Measurements from ENCODE around the gene UPK1B.

Gene UPK1B

DNA sequence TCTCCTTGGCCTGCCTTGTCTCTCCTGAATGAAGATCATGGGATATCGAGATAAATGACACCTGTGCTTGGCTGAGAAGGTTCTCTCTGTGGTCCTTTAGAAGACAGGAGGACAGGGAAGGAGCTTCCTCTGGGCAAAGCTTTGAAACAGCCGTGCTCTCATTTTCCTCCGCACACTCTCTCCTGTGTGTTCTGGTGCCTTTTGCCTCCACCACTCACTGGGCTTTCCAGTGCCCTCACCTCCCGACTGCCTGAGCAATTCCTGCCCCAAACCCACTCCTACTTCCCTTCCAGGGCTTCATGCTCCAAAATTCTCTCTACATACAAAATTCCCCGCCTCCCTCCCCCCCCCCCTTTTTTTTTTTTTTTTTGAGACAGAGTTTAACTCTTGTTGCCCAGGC is 32.3 kb downstream of the UPK1B start:
- peaks cover 3% of the 10 kb centered on the region for H3K4me1 ChIP-seq (ENCODE audit: control insufficient read depth, insufficient read depth, low read length)
- no peaks in the 10 kb centered on the region for H3K9me3 ChIP-seq (ENCODE audit: control insufficient read depth in 2 of 2, low read length in 2 of 2)
- H3K27ac ChIP-seq (ENCODE audit: low read length): no peak overlapping the region
- H3K4me3 ChIP-seq (ENCODE audit: low read length in 2 of 2): no peak overlapping the region
- peaks cover 0 to 3% of the 10 kb centered on the region in 2 donors for H3K36me3 ChIP-seq (ENCODE audit: control insufficient read depth in 2 of 2, insufficient read depth in 2 of 2, low read length in 2 of 2)
- no peaks in the 10 kb centered on the region for H3K27me3 ChIP-seq (ENCODE audit: control insufficient read depth in 1 of 2, insufficient read depth in 2 of 2, low read length in 2 of 2)
- no peak overlapping the region for H3K9ac ChIP-seq (ENCODE audit: low read length in 2 of 2)

- Histone ChIP-seq H3K4me1 (ENCODE audit: control insufficient read depth, insufficient read depth, low read length) (peaks cover 3% of the 10 kb centered on the region), H3K27me3 (ENCODE audit: control insufficient read depth in 1 of 2, insufficient read depth in 2 of 2, low read length in 2 of 2) (no peaks in the 10 kb centered on the region), H3K9me3 (ENCODE audit: control insufficient read depth in 2 of 2, low read length in 2 of 2) (no peaks in the 10 kb centered on the region), H3K27ac (ENCODE audit: low read length) (no peak overlapping the region), H3K4me3 (ENCODE audit: low read length in 2 of 2) (no peak overlapping the region), H3K36me3 (ENCODE audit: control insufficient read depth in 2 of 2, insufficient read depth in 2 of 2, low read length in 2 of 2) (peaks cover 1 to 8% of the 10 kb centered on the region in 2 donors), H3K9ac (ENCODE audit: low read length in 2 of 2) (no peak overlapping the region)
These were observed 33.5 kb downstream of the UPK1B start for GRCh38 chr3:119206611-119207511.

GRCh38 chr3:119207512-119207875 is 34.1 kb downstream of the UPK1B start:
- Histone ChIP-seq H3K27ac (ENCODE audit: low read length) (no peak overlapping the region), H3K4me3 (ENCODE audit: low read length in 2 of 2) (no peak overlapping the region), H3K27me3 (ENCODE audit: control insufficient read depth in 1 of 2, insufficient read depth in 2 of 2, low read length in 2 of 2) (no peaks in the 10 kb centered on the region), H3K9me3 (ENCODE audit: control insufficient read depth in 2 of 2, low read length in 2 of 2) (no peaks in the 10 kb centered on the region), H3K4me1 (ENCODE audit: control insufficient read depth, insufficient read depth, low read length) (peaks cover 3% of the 10 kb centered on the region), H3K9ac (ENCODE audit: low read length in 2 of 2) (no peak overlapping the region), H3K36me3 (ENCODE audit: control insufficient read depth in 2 of 2, insufficient read depth in 2 of 2, low read length in 2 of 2) (peaks cover 6 to 9% of the 10 kb centered on the region in 2 donors)

DNA sequence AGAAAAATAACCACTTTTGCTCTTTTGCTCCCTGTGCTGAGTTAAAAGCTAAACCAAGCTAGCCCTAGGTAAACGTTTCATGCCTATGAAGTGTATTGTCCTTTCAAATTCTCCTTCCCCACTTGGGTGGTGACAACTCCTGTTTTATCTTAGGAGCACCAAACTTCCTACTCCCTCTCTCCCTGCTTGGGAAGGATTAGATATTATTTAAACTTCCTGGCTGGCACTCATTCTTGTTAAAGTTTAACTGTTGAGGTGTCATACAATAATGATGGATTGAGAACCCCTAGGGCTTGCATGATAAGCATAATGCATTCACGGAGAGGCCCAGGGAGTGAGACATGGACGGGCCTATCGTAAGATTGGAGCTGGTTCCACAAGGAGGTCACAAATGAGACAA is 37.8 kb downstream of the UPK1B start:
- no peaks in the 10 kb centered on the region for H3K9me3 ChIP-seq (ENCODE audit: control insufficient read depth in 2 of 2, low read length in 2 of 2)
- no peaks in the 10 kb centered on the region for H3K27me3 ChIP-seq (ENCODE audit: control insufficient read depth in 1 of 2, insufficient read depth in 2 of 2, low read length in 2 of 2)
- peaks cover 17 to 26% of the 10 kb centered on the region in 2 donors for H3K36me3 ChIP-seq (ENCODE audit: control insufficient read depth in 2 of 2, insufficient read depth in 2 of 2, low read length in 2 of 2)
- no peak overlapping the region for H3K27ac ChIP-seq (ENCODE audit: low read length)
- H3K4me3 ChIP-seq (ENCODE audit: low read length in 2 of 2): no peak overlapping the region
- no peaks in the 10 kb centered on the region for H3K4me1 ChIP-seq (ENCODE audit: control insufficient read depth, insufficient read depth, low read length)
- no peak overlapping the region for H3K9ac ChIP-seq (ENCODE audit: low read length in 2 of 2)

- Histone ChIP-seq H3K27me3 (ENCODE audit: control insufficient read depth in 1 of 2, insufficient read depth in 2 of 2, low read length in 2 of 2) (no peaks in the 10 kb centered on the region), H3K36me3 (ENCODE audit: control insufficient read depth in 2 of 2, insufficient read depth in 2 of 2, low read length in 2 of 2) (peaks cover 17 to 27% of the 10 kb centered on the region in 2 donors), H3K4me1 (ENCODE audit: control insufficient read depth, insufficient read depth, low read length) (no peaks in the 10 kb centered on the region), H3K27ac (ENCODE audit: low read length) (no peak overlapping the region), H3K9me3 (ENCODE audit: control insufficient read depth in 2 of 2, low read length in 2 of 2) (no peaks in the 10 kb centered on the region), H3K9ac (ENCODE audit: low read length in 2 of 2) (no peak overlapping the region), H3K4me3 (ENCODE audit: low read length in 2 of 2) (no peak overlapping the region)
These were observed 38.4 kb downstream of the UPK1B start for GRCh38 chr3:119211803-119212202.

GRCh38 chr3:119219069-119219468 is 45.7 kb downstream of the UPK1B start:
- Histone ChIP-seq H3K27me3 (ENCODE audit: control insufficient read depth in 1 of 2, insufficient read depth in 2 of 2, low read length in 2 of 2) (no peaks in the 10 kb centered on the region), H3K27ac (ENCODE audit: low read length) (no peak overlapping the region), H3K9ac (ENCODE audit: low read length in 2 of 2) (no peak overlapping the region), H3K4me1 (ENCODE audit: control insufficient read depth, insufficient read depth, low read length) (no peaks in the 10 kb centered on the region), H3K4me3 (ENCODE audit: low read length in 2 of 2) (no peak overlapping the region), H3K9me3 (ENCODE audit: control insufficient read depth in 2 of 2, low read length in 2 of 2) (no peaks in the 10 kb centered on the region), H3K36me3 (ENCODE audit: control insufficient read depth in 2 of 2, insufficient read depth in 2 of 2, low read length in 2 of 2) (peaks cover 43 to 50% of the 10 kb centered on the region in 2 donors)

- Histone ChIP-seq H3K9me3 (ENCODE audit: control insufficient read depth in 2 of 2, low read length in 2 of 2) (no peaks in the 10 kb centered on the region), H3K27ac (ENCODE audit: low read length) (no peak overlapping the region), H3K4me1 (ENCODE audit: control insufficient read depth, insufficient read depth, low read length) (no peaks in the 10 kb centered on the region), H3K36me3 (ENCODE audit: control insufficient read depth in 2 of 2, insufficient read depth in 2 of 2, low read length in 2 of 2) (peaks cover 36 to 47% of the 10 kb centered on the region in 2 donors), H3K4me3 (ENCODE audit: low read length in 2 of 2) (no peak overlapping the region), H3K27me3 (ENCODE audit: control insufficient read depth in 1 of 2, insufficient read depth in 2 of 2, low read length in 2 of 2) (no peaks in the 10 kb centered on the region), H3K9ac (ENCODE audit: low read length in 2 of 2) (no peak overlapping the region)
These were observed 46.8 kb downstream of the UPK1B start for GRCh38 chr3:119220198-119220597.

GRCh38 chr3:119220970-119221667 is 47.7 kb downstream of the UPK1B start:
- H3K4me1 ChIP-seq (ENCODE audit: control insufficient read depth, insufficient read depth, low read length): no peaks in the 10 kb centered on the region
- no peaks in the 10 kb centered on the region for H3K27me3 ChIP-seq (ENCODE audit: control insufficient read depth in 1 of 2, insufficient read depth in 2 of 2, low read length in 2 of 2)
- no peak overlapping the region for H3K4me3 ChIP-seq (ENCODE audit: low read length in 2 of 2)
- H3K27ac ChIP-seq (ENCODE audit: low read length): no peak overlapping the region
- H3K9me3 ChIP-seq (ENCODE audit: control insufficient read depth in 2 of 2, low read length in 2 of 2): no peaks in the 10 kb centered on the region
- peaks cover 38 to 42% of the 10 kb centered on the region in 2 donors for H3K36me3 ChIP-seq (ENCODE audit: control insufficient read depth in 2 of 2, insufficient read depth in 2 of 2, low read length in 2 of 2)
- no peak overlapping the region for H3K9ac ChIP-seq (ENCODE audit: low read length in 2 of 2)

DNA sequence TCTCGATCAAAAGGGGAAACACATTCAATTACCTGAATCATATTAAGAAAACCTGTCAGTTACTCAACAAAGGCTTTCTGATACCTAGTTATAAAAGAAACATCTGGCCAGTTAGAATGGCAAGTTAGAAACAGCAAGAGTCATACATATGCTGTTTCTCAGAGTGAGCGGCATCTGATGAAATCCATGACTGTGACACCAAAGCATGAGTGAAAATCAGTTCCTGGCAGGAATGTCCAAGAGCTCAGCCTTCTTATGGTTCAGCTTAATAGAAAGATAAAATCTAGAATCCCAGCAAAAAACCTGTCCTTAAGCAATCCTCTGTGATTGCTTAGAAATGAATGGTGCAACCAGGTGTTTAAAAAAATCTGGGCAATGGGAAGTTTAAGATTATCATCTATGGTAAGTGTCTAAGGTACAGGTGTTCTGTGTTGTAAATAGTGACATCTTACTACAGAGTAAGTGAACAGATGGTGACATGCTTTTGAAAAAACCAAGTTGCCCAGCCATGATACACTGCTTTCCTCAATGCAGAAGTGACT is 48.5 kb downstream of the UPK1B start:
- no peak overlapping the region for H3K9ac ChIP-seq (ENCODE audit: low read length in 2 of 2)
- H3K4me1 ChIP-seq (ENCODE audit: control insufficient read depth, insufficient read depth, low read length): no peaks in the 10 kb centered on the region
- H3K9me3 ChIP-seq (ENCODE audit: control insufficient read depth in 2 of 2, low read length in 2 of 2): no peaks in the 10 kb centered on the region
- peaks cover 39 to 47% of the 10 kb centered on the region in 2 donors for H3K36me3 ChIP-seq (ENCODE audit: control insufficient read depth in 2 of 2, insufficient read depth in 2 of 2, low read length in 2 of 2)
- H3K27me3 ChIP-seq (ENCODE audit: control insufficient read depth in 1 of 2, insufficient read depth in 2 of 2, low read length in 2 of 2): no peaks in the 10 kb centered on the region
- H3K27ac ChIP-seq (ENCODE audit: low read length): no peak overlapping the region
- H3K4me3 ChIP-seq (ENCODE audit: low read length in 2 of 2): no peak overlapping the region

DNA sequence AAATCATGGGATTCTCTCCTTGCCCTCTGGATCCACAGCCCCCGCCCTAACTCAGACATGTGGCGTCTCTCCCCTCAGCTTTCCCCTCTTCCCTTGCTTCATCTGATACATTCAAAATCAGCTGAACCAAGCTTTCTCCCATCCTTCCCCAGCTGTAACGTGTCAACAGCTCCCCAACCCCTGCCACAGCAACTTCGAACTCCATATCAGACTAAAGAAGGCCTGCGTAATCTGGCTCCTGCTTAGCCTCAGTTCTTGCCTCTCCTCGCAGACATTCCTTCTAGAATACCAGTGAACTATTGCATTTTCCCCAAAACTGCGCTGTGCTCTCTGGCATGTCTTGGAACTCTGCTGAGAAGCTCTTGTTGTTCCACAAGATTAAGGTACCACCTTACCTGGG is 49.0 kb downstream of the UPK1B start:
- Histone ChIP-seq H3K27me3 (ENCODE audit: control insufficient read depth in 1 of 2, insufficient read depth in 2 of 2, low read length in 2 of 2) (no peaks in the 10 kb centered on the region), H3K27ac (ENCODE audit: low read length) (no peak overlapping the region), H3K4me3 (ENCODE audit: low read length in 2 of 2) (no peak overlapping the region), H3K4me1 (ENCODE audit: control insufficient read depth, insufficient read depth, low read length) (no peaks in the 10 kb centered on the region), H3K9me3 (ENCODE audit: control insufficient read depth in 2 of 2, low read length in 2 of 2) (no peaks in the 10 kb centered on the region), H3K36me3 (ENCODE audit: control insufficient read depth in 2 of 2, insufficient read depth in 2 of 2, low read length in 2 of 2) (peaks cover 39 to 44% of the 10 kb centered on the region in 2 donors), H3K9ac (ENCODE audit: low read length in 2 of 2) (no peak overlapping the region)

Data from stomach smooth muscle (tissue), 2 donors.